IMR-90 (cell line): ENCODE measurements around the gene MTG1. TPM values are rescaled to one million over a fixed set of nuclear protein-coding genes. Genes with fewer than 3 reads are reported as not detected.

ENCODE experiments used
- ATAC-seq: fragments of 200-7000 bp; cut with Tn5 transposase; 2 replicates; pipeline ENCODE4 v1.9.1; 2020; ENCODE audit warnings: low read depth, mild to moderate bottlenecking, moderate library complexity
- BruUV-seq: library from RNA; stranded (reverse); fragments of 400-500 nt; replicated peaks from 2 replicates; lab custom pipeline; 2021; lab: Mats Ljungman, UMichigan
- CTCF ChIA-PET: fragments of 300-600 bp; formaldehyde crosslinking; extraction: SDS; loops from one replicate; lab custom pipeline; 2021; ENCODE audit warnings: antibody characterized with exemption; lab: Yijun Ruan, JAX
- POLR2A ChIA-PET: fragments of 300-600 bp; sonication (Branson Sonifier 250); formaldehyde crosslinking; loops from one replicate; lab custom pipeline; 2022; ENCODE audit warnings: antibody characterized with exemption; ENCODE audit not compliant: unreplicated experiment; lab: Charles Lee
- DNase-seq: peaks from one replicate; pipeline ENCODE4 v3.0.0; 2013
- H2AFZ ChIP-seq: replicated peaks from 2 replicates; pipeline ENCODE3; 2013; ENCODE audit warnings: low read length, mild to moderate bottlenecking; ENCODE audit not compliant: poor library complexity
- H2AK5ac ChIP-seq: 2 replicates; pipeline ENCODE4 v1.6.1; 2013; ENCODE audit warnings: low read depth, low read length, inconsistent platforms
- H2AK9ac ChIP-seq: replicated peaks from 2 replicates; pipeline ENCODE3; 2013; ENCODE audit warnings: mild to moderate bottlenecking, low read depth, low read length, moderate library complexity; ENCODE audit not compliant: poor library complexity
- H2BK120ac ChIP-seq: 2 replicates; pipeline ENCODE4 v1.6.1; 2013; ENCODE audit warnings: low read depth, low read length, inconsistent platforms
- H2BK15ac ChIP-seq: 3 replicates; pipeline ENCODE4 v1.6.1; 2013; ENCODE audit warnings: low read depth, low read length, inconsistent platforms
- H2BK20ac ChIP-seq: 2 replicates; pipeline ENCODE4 v1.6.1; 2013; ENCODE audit warnings: low read depth, mild to moderate bottlenecking, inconsistent platforms, low read length, moderate library complexity
- H2BK5ac ChIP-seq: 2 replicates; pipeline ENCODE4 v1.6.1; 2013; ENCODE audit warnings: mild to moderate bottlenecking, low read depth, low read length, inconsistent platforms; ENCODE audit not compliant: poor library complexity, severe bottlenecking
- H3K14ac ChIP-seq: replicated peaks from 2 replicates; pipeline ENCODE4 v1.6.1; 2013; ENCODE audit warnings: low read depth, low read length, inconsistent platforms
- H3K18ac ChIP-seq: 2 replicates; pipeline ENCODE4 v1.6.1; 2013; ENCODE audit warnings: low read depth, low read length, control low read depth
- H3K23ac ChIP-seq: 2 replicates; pipeline ENCODE4 v1.6.1; 2013; ENCODE audit warnings: low read depth, low read length, inconsistent platforms
- H3K27ac ChIP-seq: 2 replicates; pipeline ENCODE4 v1.5.1; 2013; ENCODE audit warnings: mild to moderate bottlenecking, control low read depth, low read length; ENCODE audit not compliant: insufficient read depth
- H3K27me3 ChIP-seq: 2 replicates; pipeline ENCODE4 v1.6.1; 2013; ENCODE audit warnings: low read length; ENCODE audit not compliant: control insufficient read depth, insufficient read depth
- H3K36me3 ChIP-seq: 2 replicates; pipeline ENCODE4 v1.6.1; 2013; ENCODE audit warnings: low read length, mixed read lengths; ENCODE audit not compliant: control insufficient read depth, insufficient read depth
- H3K4ac ChIP-seq: 2 replicates; pipeline ENCODE4 v1.6.1; 2013; ENCODE audit warnings: low read depth, low read length, inconsistent platforms
- H3K4me1 ChIP-seq: 2 replicates; pipeline ENCODE4 v1.6.1; 2013; ENCODE audit warnings: low read length, mixed read lengths; ENCODE audit not compliant: control insufficient read depth, insufficient read depth
- H3K4me2 ChIP-seq: 2 replicates; pipeline ENCODE4 v1.6.1; 2013; ENCODE audit warnings: low read depth, mild to moderate bottlenecking, control low read depth, low read length, moderate library complexity
- H3K4me3 ChIP-seq: 2 replicates; pipeline ENCODE4 v1.5.1; 2013; ENCODE audit warnings: low read depth, mild to moderate bottlenecking, control low read depth, low read length, moderate library complexity; ENCODE audit not compliant: insufficient read depth
- H3K56ac ChIP-seq: 2 replicates; pipeline ENCODE4 v1.6.1; 2013; ENCODE audit warnings: low read length, inconsistent platforms; ENCODE audit not compliant: insufficient read depth; ENCODE audit errors: extremely low read depth
- H3K79me1 ChIP-seq, 2 experiments: 2 replicates each; pipeline ENCODE4 v1.6.1; 2013; ENCODE audit warnings: low read length in 2 of 2, inconsistent platforms in 1 of 2, low read depth in 1 of 2
- H3K9ac ChIP-seq: 2 replicates; pipeline ENCODE4 v1.6.1; 2013; ENCODE audit warnings: low read depth, low read length, control low read depth
- H3K9me1 ChIP-seq: 2 replicates; pipeline ENCODE4 v1.6.1; 2013; ENCODE audit warnings: low read length, inconsistent platforms; ENCODE audit not compliant: insufficient read depth
- H3K9me3 ChIP-seq: 2 replicates; pipeline ENCODE4 v1.6.1; 2013; ENCODE audit warnings: low read length; ENCODE audit not compliant: control insufficient read depth, insufficient read depth
- H4K20me1 ChIP-seq: 2 replicates; pipeline ENCODE4 v1.6.1; 2013; ENCODE audit warnings: low read length, inconsistent platforms; ENCODE audit not compliant: insufficient read depth
- H4K5ac ChIP-seq: 2 replicates; pipeline ENCODE4 v1.6.1; 2013; ENCODE audit warnings: mild to moderate bottlenecking, low read depth, low read length, control low read depth
- H4K8ac ChIP-seq, 2 experiments: 2 replicates each; pipeline ENCODE4 v1.6.1; 2013; ENCODE audit warnings: low read depth in 2 of 2, low read length in 2 of 2, control low read depth in 1 of 2, inconsistent platforms in 1 of 2
- H4K91ac ChIP-seq: 2 replicates; pipeline ENCODE4 v1.6.1; 2013; ENCODE audit warnings: low read depth, low read length, inconsistent platforms; ENCODE audit not compliant: insufficient read depth
- BHLHE40 ChIP-seq: fragments of 150-350 bp; IDR thresholded peaks from 2 replicates; pipeline ENCODE4 v1.6.1; 2016; ENCODE audit warnings: mild to moderate bottlenecking, low read depth, low read length
- CHD1 ChIP-seq: IDR thresholded peaks from 2 replicates; pipeline ENCODE4 v1.6.1; 2012; ENCODE audit warnings: low read depth, low read length, improper control_type of control experiment
- MXI1 ChIP-seq: IDR thresholded peaks from 2 replicates; pipeline ENCODE4 v1.6.1; 2012; ENCODE audit warnings: low read depth, mild to moderate bottlenecking, low read length, moderate library complexity, borderline replicate concordance
- RCOR1 ChIP-seq: IDR thresholded peaks from 2 replicates; pipeline ENCODE4 v1.6.1; 2012; ENCODE audit warnings: mild to moderate bottlenecking, low read length, improper control_type of control experiment; ENCODE audit not compliant: insufficient replicate concordance
- WGBS, 2 experiments: methylation state at CpG; one replicate each; pipeline versions ENCODE4 v1.1.5 to v1.1.7; 2013; ENCODE audit warnings: missing lambda C conversion rate in 2 of 2; ENCODE audit not compliant: insufficient read length in 1 of 2; ENCODE audit errors: extremely low coverage in 2 of 2; 5-methylcytosine and 5-hydroxymethylcytosine counted together
- dilution Hi-C: fragments of 300-500 bp; cut with HindIII; formaldehyde crosslinking; loops from one replicate; pipeline ENCODE4 v1.14.3; 2018; ENCODE audit warnings: low sequenced_read_pairs; ENCODE audit not compliant: unreplicated experiment
- in situ Hi-C: fragments of 300-500 bp; cut with MboI; formaldehyde crosslinking; loops from 3 replicates; pipeline ENCODE4 v1.14.3; 2019; ENCODE audit warnings: low sequenced_read_pairs, inconsistent platforms, mixed read lengths
- intact Hi-C: fragments of 100-400 bp; cut with micrococcal nuclease; formaldehyde crosslinking; loops from 2 replicates; pipeline ENCODE4 v1.10.0; 2022
- polyA plus RNA-seq, 3 experiments: library from polyadenylated mRNA; depleted of rRNA; stranded (reverse); fragments of >200 nt; gene quantifications; 2 replicates each; pipeline ENCODE4 v1.2.3, GENCODE V29; 2012; ENCODE audit warnings: low replicate concordance in 1 of 3
- total RNA-seq: library from RNA; depleted of rRNA; stranded (reverse); fragments of >200 nt; gene quantifications from 2 replicates; pipeline ENCODE4 v1.2.3, GENCODE V29; 2012
- TF ChIP-seq, protein P1 (sequence below): fragments of 150-350 bp; IDR thresholded peaks from 2 replicates; pipeline ENCODE4 v1.6.1; 2016; ENCODE audit warnings: low read depth, mild to moderate bottlenecking, low read length, moderate library complexity, borderline replicate concordance

The MTG1 gene
- total and polyA plus RNA-seq, 2 of the 4 experiments (the other 2 are of a cell fraction) = 38.5 to 64.8 TPM

DNA sequence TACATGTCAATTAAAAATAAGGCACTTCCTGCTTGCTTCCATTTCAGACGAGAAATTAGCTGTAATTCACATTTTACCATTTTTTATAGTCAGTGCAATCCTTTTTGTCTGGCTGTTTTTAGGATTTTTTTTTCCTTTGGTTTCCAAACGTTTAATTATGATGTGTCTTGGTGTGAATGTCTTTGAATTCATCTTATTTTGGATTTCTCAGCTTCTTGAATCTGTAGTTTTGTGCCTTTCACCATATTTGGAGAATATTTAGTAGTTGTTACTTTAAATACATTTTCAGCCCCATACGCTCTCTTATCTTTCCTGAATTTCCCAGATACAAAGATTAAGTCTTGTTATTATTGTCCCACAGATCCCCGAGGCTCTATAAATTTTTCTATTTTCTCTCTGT is 57.4 kb downstream of the MTG1 start:
- H3K4me2 ChIP-seq = no peak overlapping the region
- no peaks in the 10 kb centered on the region for H3K9me1 ChIP-seq
- no peak overlapping the region for H3K18ac ChIP-seq
- H3K9me3 ChIP-seq = peaks cover 11% of the 10 kb centered on the region
- H2BK120ac ChIP-seq = no peak overlapping the region
- H2BK20ac ChIP-seq = no peak overlapping the region
- ATAC-seq = no peak
- H3K14ac ChIP-seq = no peak overlapping the region
- H3K36me3 ChIP-seq = no peaks in the 10 kb centered on the region
- H3K56ac ChIP-seq = no peak overlapping the region
- BruUV-seq = no TSS peak
- intact Hi-C loops = no loop called here
- no peak for DNase-seq
- ChIA-PET CTCF (no interaction called here), POLR2A (no interaction called here)
- dilution Hi-C loops = no loop called here
- H3K4me1 ChIP-seq = no peaks in the 10 kb centered on the region
- no peak overlapping the region for H3K4ac ChIP-seq
- no peak overlapping the region for H2AK9ac ChIP-seq
- no peak overlapping the region for H2BK5ac ChIP-seq
- no peaks in the 10 kb centered on the region for H3K79me1 ChIP-seq
- no peak overlapping the region for H3K4me3 ChIP-seq
- H2AK5ac ChIP-seq = no peak overlapping the region
- H3K23ac ChIP-seq = no peak overlapping the region
- H3K27me3 ChIP-seq = no peaks in the 10 kb centered on the region
- no CpG with 5 or more reads among the region's 4 CpGs for WGBS, 2 experiments
- in situ Hi-C loops = no loop called here
- H3K27ac ChIP-seq = no peak overlapping the region
- TF ChIP-seq CHD1 (no peak), MXI1 (no peak), RCOR1 (no peak), BHLHE40 (no peak)
- TF ChIP-seq, protein P1, sequence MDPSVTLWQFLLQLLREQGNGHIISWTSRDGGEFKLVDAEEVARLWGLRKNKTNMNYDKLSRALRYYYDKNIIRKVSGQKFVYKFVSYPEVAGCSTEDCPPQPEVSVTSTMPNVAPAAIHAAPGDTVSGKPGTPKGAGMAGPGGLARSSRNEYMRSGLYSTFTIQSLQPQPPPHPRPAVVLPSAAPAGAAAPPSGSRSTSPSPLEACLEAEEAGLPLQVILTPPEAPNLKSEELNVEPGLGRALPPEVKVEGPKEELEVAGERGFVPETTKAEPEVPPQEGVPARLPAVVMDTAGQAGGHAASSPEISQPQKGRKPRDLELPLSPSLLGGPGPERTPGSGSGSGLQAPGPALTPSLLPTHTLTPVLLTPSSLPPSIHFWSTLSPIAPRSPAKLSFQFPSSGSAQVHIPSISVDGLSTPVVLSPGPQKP = no peak
- H2BK15ac ChIP-seq = no peak overlapping the region
- H4K20me1 ChIP-seq = no peaks in the 10 kb centered on the region
- no peak overlapping the region for H4K91ac ChIP-seq
- no peak overlapping the region for H4K8ac ChIP-seq
- H3K9ac ChIP-seq = no peak overlapping the region
- no peak overlapping the region for H2AFZ ChIP-seq
- no peak overlapping the region for H4K5ac ChIP-seq
